ENCODE measurements around the gene NMUR1.
A peak's percentile ranks its signal among the peaks of the same experiment; 100 is the strongest.
"Not testable (repeated sequence)": the region's sequence is repeated elsewhere in the genome, so short reads cannot be mapped to it uniquely, and the experiment has no call there.

The NMUR1 gene, protein sequence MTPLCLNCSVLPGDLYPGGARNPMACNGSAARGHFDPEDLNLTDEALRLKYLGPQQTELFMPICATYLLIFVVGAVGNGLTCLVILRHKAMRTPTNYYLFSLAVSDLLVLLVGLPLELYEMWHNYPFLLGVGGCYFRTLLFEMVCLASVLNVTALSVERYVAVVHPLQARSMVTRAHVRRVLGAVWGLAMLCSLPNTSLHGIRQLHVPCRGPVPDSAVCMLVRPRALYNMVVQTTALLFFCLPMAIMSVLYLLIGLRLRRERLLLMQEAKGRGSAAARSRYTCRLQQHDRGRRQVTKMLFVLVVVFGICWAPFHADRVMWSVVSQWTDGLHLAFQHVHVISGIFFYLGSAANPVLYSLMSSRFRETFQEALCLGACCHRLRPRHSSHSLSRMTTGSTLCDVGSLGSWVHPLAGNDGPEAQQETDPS

DNA sequence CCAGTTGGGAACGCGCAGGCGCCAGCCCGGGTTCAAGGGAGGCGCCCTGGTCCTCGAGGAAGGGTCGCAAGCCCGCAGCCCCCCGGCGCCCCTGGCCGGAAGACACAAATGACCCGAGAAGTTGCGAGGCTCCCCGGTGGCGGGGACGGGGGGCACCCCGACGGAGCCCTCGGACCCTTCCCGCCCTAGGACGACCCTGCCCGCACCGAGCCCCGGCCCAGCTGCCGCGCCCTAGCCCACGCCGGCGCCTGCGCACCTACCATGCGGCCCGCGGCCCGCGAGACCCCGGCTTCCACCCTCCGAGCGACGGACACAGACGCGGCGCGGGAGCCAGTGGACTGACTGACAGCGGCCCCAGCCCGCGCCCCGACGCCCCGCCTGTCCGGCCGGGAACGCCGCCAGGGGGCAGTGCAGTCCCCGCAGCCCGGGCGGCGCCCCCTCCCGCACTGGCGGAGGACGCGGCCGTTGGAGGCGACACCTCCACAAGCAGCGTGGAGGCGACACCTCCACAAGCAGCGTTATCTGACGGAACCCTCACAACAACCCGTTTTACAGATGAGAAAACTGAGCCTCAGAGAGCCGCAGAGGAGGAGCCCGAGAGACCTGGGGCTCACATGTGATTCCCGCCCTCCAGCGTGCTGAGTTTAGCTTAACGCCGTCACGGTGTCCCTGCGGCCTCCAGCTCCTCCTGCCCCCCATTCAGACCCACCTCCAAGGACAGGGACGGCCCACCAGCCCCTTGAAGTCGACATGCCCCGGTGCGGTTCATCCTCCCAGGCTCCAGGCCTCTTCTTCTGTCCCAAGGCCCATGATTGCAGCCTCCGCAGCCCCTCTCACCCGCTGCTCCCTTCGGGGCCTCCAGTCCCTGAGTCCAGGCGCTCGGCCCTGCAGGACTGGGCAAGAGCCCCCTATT lies at the start of gene NMUR1:
TSS of gene NMUR1 (minus strand) at position 347 of the 913 bp plus-strand sequence. CDS start at position 263, 84 bp downstream.
- Histone ChIP-seq H3K9me3 (ENCODE audit: control insufficient read depth in 2 of 2, low read length in 2 of 2) (no peaks in the 10 kb centered on the region), H3K27me3 (ENCODE audit: control insufficient read depth in 2 of 2, insufficient read depth in 2 of 2, low read length in 2 of 2) (peaks cover 0 to 7% of the 10 kb centered on the region in 2 donors), H3K27ac (ENCODE audit: low read depth in 2 of 2, low read length in 2 of 2) (no peak within 1 kb of the TSS), H3K4me1 (ENCODE audit: control insufficient read depth in 2 of 2, insufficient read depth in 2 of 2, low read length in 2 of 2) (peaks cover 0 to 9% of the 10 kb centered on the region in 2 donors), H3K4me3 (ENCODE audit: low read length in 2 of 2) (peak within 1 kb of the TSS; percentile 38 to 50), H3K9ac (ENCODE audit: low read depth in 1 of 2, low read length in 2 of 2) (peak within 1 kb of the TSS; percentile 10 to 36), H3K36me3 (ENCODE audit: control insufficient read depth in 2 of 2, insufficient read depth in 2 of 2, low read length in 2 of 2) (no peaks in the 10 kb centered on the region)

DNA sequence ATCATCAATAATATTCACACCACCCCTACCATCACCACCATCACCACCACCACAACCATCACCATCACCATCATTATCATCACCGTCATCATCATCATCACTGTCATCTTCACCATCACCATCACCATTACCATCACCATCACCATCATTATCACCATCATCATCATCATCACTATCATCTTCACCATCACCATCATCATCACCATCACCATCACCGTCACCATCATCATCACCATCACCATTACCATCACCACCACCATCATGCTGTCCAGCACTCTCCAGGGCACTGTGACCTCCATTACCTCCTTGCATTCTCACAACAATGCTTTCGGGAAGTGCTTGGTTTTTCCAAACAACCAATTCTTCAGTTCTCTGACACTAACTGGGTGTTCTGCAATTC lies 49.3 kb upstream of the NMUR1 start:
- Histone ChIP-seq H3K36me3 (ENCODE audit: control insufficient read depth in 2 of 2, insufficient read depth in 2 of 2, low read length in 2 of 2) (no peaks in the 10 kb centered on the region), H3K27ac (ENCODE audit: low read depth in 2 of 2, low read length in 2 of 2) (no peak overlapping the region), H3K4me3 (ENCODE audit: low read length in 2 of 2) (no peak overlapping the region), H3K9ac (ENCODE audit: low read depth in 1 of 2, low read length in 2 of 2) (no peak overlapping the region), H3K4me1 (ENCODE audit: control insufficient read depth in 2 of 2, insufficient read depth in 2 of 2, low read length in 2 of 2) (no peaks in the 10 kb centered on the region), H3K9me3 (ENCODE audit: control insufficient read depth in 2 of 2, low read length in 2 of 2) (no peaks in the 10 kb centered on the region), H3K27me3 (ENCODE audit: control insufficient read depth in 2 of 2, insufficient read depth in 2 of 2, low read length in 2 of 2) (no peaks in the 10 kb centered on the region)

DNA sequence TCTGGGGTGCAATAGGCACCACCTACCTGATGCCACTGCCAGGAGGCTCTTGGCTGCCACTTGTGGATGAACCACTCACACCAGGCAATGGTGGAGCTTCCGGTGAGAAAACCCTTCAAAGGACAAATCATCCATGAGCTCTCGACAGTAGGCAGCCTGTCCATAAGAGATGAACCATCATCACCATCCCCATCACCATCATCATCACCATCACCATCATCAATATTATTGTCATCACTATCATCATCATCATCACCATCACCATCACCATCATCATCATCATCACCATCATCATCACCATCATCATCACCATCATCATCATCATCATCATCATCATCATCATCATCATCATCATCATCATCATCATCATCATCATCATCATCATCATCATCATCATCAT lies 48.4 kb upstream of the NMUR1 start:
- H3K9ac ChIP-seq (ENCODE audit: low read depth in 1 of 2, low read length in 2 of 2); H3K27ac ChIP-seq (ENCODE audit: low read depth in 2 of 2, low read length in 2 of 2); H3K27me3 ChIP-seq (ENCODE audit: control insufficient read depth in 2 of 2, insufficient read depth in 2 of 2, low read length in 2 of 2); H3K36me3 ChIP-seq (ENCODE audit: control insufficient read depth in 2 of 2, insufficient read depth in 2 of 2, low read length in 2 of 2); H3K4me3 ChIP-seq (ENCODE audit: low read length in 2 of 2); H3K9me3 ChIP-seq (ENCODE audit: control insufficient read depth in 2 of 2, low read length in 2 of 2); H3K4me1 ChIP-seq (ENCODE audit: control insufficient read depth in 2 of 2, insufficient read depth in 2 of 2, low read length in 2 of 2): not testable (repeated sequence)

DNA sequence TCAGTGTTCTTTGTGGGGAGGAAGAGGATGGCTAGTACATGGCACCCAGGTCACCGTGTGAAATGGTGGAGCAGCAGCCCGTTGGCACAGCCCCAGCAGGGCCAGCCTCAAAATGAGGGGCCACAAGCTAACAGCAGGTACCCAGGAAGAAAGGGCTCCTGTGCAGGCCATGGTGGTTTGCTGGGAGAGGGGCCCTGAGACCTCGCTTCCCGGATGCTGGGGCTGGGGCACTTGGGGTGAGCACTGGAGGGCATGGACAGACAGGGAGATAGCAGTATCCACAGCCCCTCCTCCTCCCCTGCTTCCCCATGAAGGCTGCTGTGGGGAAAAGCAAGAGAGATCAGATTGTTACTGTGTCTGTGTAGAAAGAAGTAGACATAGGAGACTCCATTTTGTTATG lies 46.2 kb upstream of the NMUR1 start:
- Histone ChIP-seq H3K27me3 (ENCODE audit: control insufficient read depth in 2 of 2, insufficient read depth in 2 of 2, low read length in 2 of 2) (no peaks in the 10 kb centered on the region), H3K4me3 (ENCODE audit: low read length in 2 of 2) (no peak overlapping the region), H3K4me1 (ENCODE audit: control insufficient read depth in 2 of 2, insufficient read depth in 2 of 2, low read length in 2 of 2) (no peaks in the 10 kb centered on the region), H3K9me3 (ENCODE audit: control insufficient read depth in 2 of 2, low read length in 2 of 2) (no peaks in the 10 kb centered on the region), H3K27ac (ENCODE audit: low read depth in 2 of 2, low read length in 2 of 2) (no peak overlapping the region), H3K9ac (ENCODE audit: low read depth in 1 of 2, low read length in 2 of 2) (no peak overlapping the region), H3K36me3 (ENCODE audit: control insufficient read depth in 2 of 2, insufficient read depth in 2 of 2, low read length in 2 of 2) (no peaks in the 10 kb centered on the region)

DNA sequence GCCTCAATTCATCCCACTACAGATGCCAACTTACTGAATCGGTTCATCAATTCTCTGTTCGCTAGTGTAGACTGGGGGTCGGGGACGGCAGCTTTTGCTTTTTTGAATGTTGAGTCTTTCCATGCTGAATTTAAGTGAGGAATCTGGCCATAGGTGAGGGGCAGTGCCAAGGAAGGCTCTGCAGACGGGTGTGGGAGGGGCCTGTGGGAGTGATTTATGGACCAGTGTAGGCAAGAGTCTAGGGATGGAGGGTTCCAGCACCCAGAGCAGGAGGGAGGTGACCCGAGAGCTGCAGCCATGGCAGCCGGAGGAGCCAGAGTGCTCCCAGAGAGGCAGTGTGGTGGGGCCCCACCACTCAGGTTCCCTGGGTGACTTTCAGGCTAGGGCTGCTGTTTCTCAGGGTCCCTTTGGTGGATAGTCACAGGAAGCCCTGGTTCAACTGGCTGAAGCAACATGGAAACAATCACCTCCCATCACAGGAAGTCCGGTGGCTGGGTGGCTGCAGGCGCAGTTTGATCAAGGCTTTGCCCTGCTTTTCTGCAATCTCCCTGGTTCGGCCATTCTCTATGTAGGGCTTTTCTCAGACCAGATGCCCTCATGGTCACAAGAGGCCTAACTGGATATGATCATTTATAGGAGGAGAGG lies 45.5 kb upstream of the NMUR1 start:
- Histone ChIP-seq H3K27me3 (ENCODE audit: control insufficient read depth in 2 of 2, insufficient read depth in 2 of 2, low read length in 2 of 2) (no peaks in the 10 kb centered on the region), H3K4me3 (ENCODE audit: low read length in 2 of 2) (no peak overlapping the region), H3K9ac (ENCODE audit: low read depth in 1 of 2, low read length in 2 of 2) (no peak overlapping the region), H3K36me3 (ENCODE audit: control insufficient read depth in 2 of 2, insufficient read depth in 2 of 2, low read length in 2 of 2) (no peaks in the 10 kb centered on the region), H3K4me1 (ENCODE audit: control insufficient read depth in 2 of 2, insufficient read depth in 2 of 2, low read length in 2 of 2) (no peaks in the 10 kb centered on the region), H3K9me3 (ENCODE audit: control insufficient read depth in 2 of 2, low read length in 2 of 2) (no peaks in the 10 kb centered on the region), H3K27ac (ENCODE audit: low read depth in 2 of 2, low read length in 2 of 2) (no peak overlapping the region)

DNA sequence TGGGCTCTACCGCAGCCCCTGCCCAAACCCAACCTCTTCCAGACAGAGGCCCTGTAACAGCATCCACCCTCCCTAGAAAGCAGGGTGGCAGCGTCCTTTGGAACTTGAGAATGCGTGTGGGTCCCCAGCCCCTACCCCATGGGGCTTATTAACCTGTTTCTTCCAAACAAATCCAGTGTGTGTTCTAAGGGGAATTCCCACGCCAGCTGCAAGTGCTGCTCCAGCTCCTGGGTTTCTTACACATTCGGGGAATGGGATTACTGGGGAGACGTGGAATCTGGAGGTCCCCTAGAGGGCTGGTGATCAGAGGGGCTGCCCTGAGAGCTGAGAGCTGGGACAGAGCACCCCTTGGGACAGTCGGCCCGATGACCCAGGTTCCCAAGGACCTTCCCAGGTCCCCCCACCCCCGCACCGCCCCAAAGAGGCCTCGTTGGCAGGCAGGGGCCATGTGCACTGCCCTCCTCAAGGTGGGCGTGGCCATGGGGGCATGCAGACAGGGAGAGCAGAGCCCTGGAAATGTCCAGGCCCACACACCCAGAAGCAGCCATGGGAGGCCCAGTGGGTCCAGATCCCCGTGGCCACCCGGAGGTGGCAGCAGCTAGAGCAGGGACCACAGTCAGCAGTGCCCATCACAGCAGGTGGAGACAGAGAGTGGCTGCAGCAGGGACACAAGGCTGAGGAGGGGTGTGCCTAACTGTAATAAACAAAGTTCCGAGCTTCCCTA lies 43.6 kb upstream of the NMUR1 start:
- H3K4me3 ChIP-seq (ENCODE audit: low read length in 2 of 2) = no peak overlapping the region
- no peak overlapping the region for H3K27ac ChIP-seq (ENCODE audit: low read depth in 2 of 2, low read length in 2 of 2)
- no peak overlapping the region for H3K9ac ChIP-seq (ENCODE audit: low read depth in 1 of 2, low read length in 2 of 2)
- no peaks in the 10 kb centered on the region for H3K36me3 ChIP-seq (ENCODE audit: control insufficient read depth in 2 of 2, insufficient read depth in 2 of 2, low read length in 2 of 2)
- H3K27me3 ChIP-seq (ENCODE audit: control insufficient read depth in 2 of 2, insufficient read depth in 2 of 2, low read length in 2 of 2) = no peaks in the 10 kb centered on the region
- no peaks in the 10 kb centered on the region for H3K9me3 ChIP-seq (ENCODE audit: control insufficient read depth in 2 of 2, low read length in 2 of 2)
- H3K4me1 ChIP-seq (ENCODE audit: control insufficient read depth in 2 of 2, insufficient read depth in 2 of 2, low read length in 2 of 2) = no peaks in the 10 kb centered on the region

DNA sequence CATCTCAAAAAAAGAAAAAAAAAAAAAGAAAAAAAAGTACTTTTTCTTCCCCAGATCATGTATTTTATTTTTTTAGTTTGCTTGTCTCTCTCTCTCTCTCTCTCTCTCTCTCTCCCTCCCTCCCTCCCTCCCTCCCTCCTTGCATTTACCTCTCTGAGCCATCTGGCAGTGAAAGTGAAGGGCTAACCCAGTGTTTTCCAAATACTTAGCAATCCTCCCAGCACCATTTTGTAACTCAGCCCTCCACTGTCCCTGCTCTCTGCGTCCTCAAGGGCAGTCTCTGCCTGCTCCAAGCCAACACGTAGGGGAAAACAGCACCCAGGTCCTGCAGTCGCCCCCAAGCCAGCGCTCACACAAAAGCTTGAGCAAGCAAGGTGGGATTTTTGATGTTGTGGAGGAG lies 42.9 kb upstream of the NMUR1 start:
- Histone ChIP-seq H3K9me3 (ENCODE audit: control insufficient read depth in 2 of 2, low read length in 2 of 2) (no peaks in the 10 kb centered on the region), H3K9ac (ENCODE audit: low read depth in 1 of 2, low read length in 2 of 2) (no peak overlapping the region), H3K27ac (ENCODE audit: low read depth in 2 of 2, low read length in 2 of 2) (no peak overlapping the region), H3K4me1 (ENCODE audit: control insufficient read depth in 2 of 2, insufficient read depth in 2 of 2, low read length in 2 of 2) (no peaks in the 10 kb centered on the region), H3K27me3 (ENCODE audit: control insufficient read depth in 2 of 2, insufficient read depth in 2 of 2, low read length in 2 of 2) (no peaks in the 10 kb centered on the region), H3K4me3 (ENCODE audit: low read length in 2 of 2) (no peak overlapping the region), H3K36me3 (ENCODE audit: control insufficient read depth in 2 of 2, insufficient read depth in 2 of 2, low read length in 2 of 2) (no peaks in the 10 kb centered on the region)

DNA sequence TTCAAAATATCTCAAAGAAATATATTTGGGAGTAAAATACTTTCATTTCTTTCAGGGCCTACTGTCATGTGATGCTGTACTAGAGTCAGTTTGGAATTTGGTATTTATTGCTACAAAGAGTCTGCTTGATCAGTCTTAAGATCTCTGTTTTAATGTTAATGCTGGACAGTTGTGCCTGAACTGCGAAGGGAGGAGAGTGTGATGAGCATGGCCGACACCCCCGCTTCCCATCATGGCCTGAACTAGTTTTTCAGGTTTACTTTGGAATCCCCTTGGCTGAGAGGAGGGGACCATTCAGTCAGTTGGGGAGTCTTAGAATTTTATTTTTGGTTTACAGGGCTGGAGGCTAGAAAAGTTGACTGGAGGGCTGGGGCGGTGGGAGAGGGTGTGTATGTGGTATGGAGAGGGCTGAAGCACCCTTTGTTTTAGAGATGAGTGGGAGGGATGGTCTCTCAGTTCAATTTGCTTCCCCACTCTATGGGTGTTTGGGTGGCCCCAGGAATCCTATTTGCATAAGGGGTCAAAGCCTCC lies 41.5 kb upstream of the NMUR1 start:
- Histone ChIP-seq H3K27me3 (ENCODE audit: control insufficient read depth in 2 of 2, insufficient read depth in 2 of 2, low read length in 2 of 2) (no peaks in the 10 kb centered on the region), H3K27ac (ENCODE audit: low read depth in 2 of 2, low read length in 2 of 2) (no peak overlapping the region), H3K4me3 (ENCODE audit: low read length in 2 of 2) (no peak overlapping the region), H3K9me3 (ENCODE audit: control insufficient read depth in 2 of 2, low read length in 2 of 2) (no peaks in the 10 kb centered on the region), H3K36me3 (ENCODE audit: control insufficient read depth in 2 of 2, insufficient read depth in 2 of 2, low read length in 2 of 2) (no peaks in the 10 kb centered on the region), H3K4me1 (ENCODE audit: control insufficient read depth in 2 of 2, insufficient read depth in 2 of 2, low read length in 2 of 2) (no peaks in the 10 kb centered on the region), H3K9ac (ENCODE audit: low read depth in 1 of 2, low read length in 2 of 2) (no peak overlapping the region)

DNA sequence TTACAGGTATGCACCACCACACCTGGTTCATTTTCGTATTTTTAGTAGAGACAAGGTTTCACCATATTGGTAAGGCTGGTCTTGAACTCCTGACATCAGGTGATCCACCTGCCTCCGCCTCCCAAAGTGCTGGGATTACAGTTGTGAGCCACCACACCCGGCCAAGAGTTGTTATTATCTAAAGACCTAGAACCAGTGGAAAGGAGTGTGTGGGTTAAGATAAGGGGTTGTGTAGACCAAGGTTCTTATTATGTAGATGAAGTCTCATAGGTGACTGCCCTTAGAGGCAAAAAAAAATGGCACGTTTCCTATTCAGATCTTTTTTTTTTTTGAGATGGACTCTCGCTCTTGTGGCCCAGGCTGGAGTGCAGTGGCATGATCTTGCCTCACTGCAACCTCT lies 40.7 kb upstream of the NMUR1 start:
- H3K9ac ChIP-seq (ENCODE audit: low read depth in 1 of 2, low read length in 2 of 2); H3K9me3 ChIP-seq (ENCODE audit: control insufficient read depth in 2 of 2, low read length in 2 of 2); H3K27me3 ChIP-seq (ENCODE audit: control insufficient read depth in 2 of 2, insufficient read depth in 2 of 2, low read length in 2 of 2); H3K4me3 ChIP-seq (ENCODE audit: low read length in 2 of 2); H3K27ac ChIP-seq (ENCODE audit: low read depth in 2 of 2, low read length in 2 of 2); H3K4me1 ChIP-seq (ENCODE audit: control insufficient read depth in 2 of 2, insufficient read depth in 2 of 2, low read length in 2 of 2); H3K36me3 ChIP-seq (ENCODE audit: control insufficient read depth in 2 of 2, insufficient read depth in 2 of 2, low read length in 2 of 2): not testable (repeated sequence)
